RWPE2 (cell line): Measurements from ENCODE around the gene SSBP3.

Experiments
- ATAC-seq: fragments of 200-7000 bp; cut with Tn5 transposase; 3 replicates; pipeline ENCODE4 v1.9.1; 2021; ENCODE audit warnings: low read depth
- DNase-seq: peaks from one replicate; pipeline ENCODE4 v3.0.0-alpha.2; 2020; ENCODE audit warnings: low spot score
- H3K27ac ChIP-seq: fragments of 450-650 bp; 2 replicates; pipeline ENCODE4 v1.5.1; 2017; ENCODE audit warnings: mild to moderate bottlenecking; ENCODE audit not compliant: poor library complexity, severe bottlenecking
- H3K27me3 ChIP-seq: fragments of 250-450 bp; sonication (Bioruptor Pico); 2 replicates; pipeline ENCODE4 v1.5.1; 2021; ENCODE audit warnings: mild to moderate bottlenecking, moderate library complexity; ENCODE audit not compliant: insufficient read depth, poor library complexity, severe bottlenecking
- H3K36me3 ChIP-seq: fragments of 250-450 bp; sonication (Bioruptor Pico); 2 replicates; pipeline ENCODE4 v1.5.1; 2020; ENCODE audit warnings: low read depth, mild to moderate bottlenecking, moderate library complexity
- H3K4me1 ChIP-seq: fragments of 250-450 bp; sonication (Bioruptor Pico); 2 replicates; pipeline ENCODE4 v1.5.1; 2021; ENCODE audit warnings: mild to moderate bottlenecking, moderate library complexity; ENCODE audit not compliant: insufficient read depth, poor library complexity, severe bottlenecking
- H3K4me3 ChIP-seq: fragments of 250-450 bp; sonication (Bioruptor Pico); 2 replicates; pipeline ENCODE4 v1.5.1; 2021; ENCODE audit warnings: mild to moderate bottlenecking, moderate library complexity; ENCODE audit not compliant: severe bottlenecking
- H3K9me3 ChIP-seq: fragments of 250-450 bp; sonication (Bioruptor Pico); 2 replicates; pipeline ENCODE4 v1.5.1; 2021; ENCODE audit warnings: mild to moderate bottlenecking, moderate library complexity; ENCODE audit not compliant: severe bottlenecking
- TF ChIP-seq, protein P1 (sequence below): fragments of 450-650 bp; IDR thresholded peaks from one replicate; pipeline ENCODE4 v1.5.1; 2017; ENCODE audit warnings: mild to moderate bottlenecking, moderate library complexity; ENCODE audit not compliant: poor library complexity, severe bottlenecking

SSBP3 gene

DNA sequence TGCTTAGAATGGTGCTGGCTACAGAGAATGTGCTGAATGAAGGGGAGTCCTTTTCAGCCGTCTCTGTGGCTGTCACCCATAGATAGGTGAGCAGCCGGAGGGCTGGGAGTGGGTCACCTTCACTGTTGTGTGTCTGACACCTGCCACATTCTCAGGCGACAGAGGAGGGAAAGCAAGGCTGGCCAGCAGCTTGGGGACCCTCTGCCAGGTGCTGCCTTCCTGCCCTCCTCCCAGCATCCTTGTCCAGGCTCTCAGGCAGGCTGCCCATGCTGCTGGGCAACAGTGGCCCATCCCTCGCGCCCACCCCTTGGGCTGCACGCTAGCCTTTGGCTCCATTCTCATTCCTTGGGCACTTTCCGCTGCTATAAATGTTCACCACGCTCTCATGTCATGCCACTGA lies 228.5 kb downstream of the SSBP3 start:
- Histone ChIP-seq H3K9me3 (no peaks in the 10 kb centered on the region), H3K27ac (no peak overlapping the region), H3K27me3 (no peaks in the 10 kb centered on the region), H3K4me3 (no peak overlapping the region), H3K4me1 (no peaks in the 10 kb centered on the region), H3K36me3 (no peaks in the 10 kb centered on the region)
- DNase-seq (no peak), ATAC-seq (no peak)
- TF ChIP-seq, protein P1, sequence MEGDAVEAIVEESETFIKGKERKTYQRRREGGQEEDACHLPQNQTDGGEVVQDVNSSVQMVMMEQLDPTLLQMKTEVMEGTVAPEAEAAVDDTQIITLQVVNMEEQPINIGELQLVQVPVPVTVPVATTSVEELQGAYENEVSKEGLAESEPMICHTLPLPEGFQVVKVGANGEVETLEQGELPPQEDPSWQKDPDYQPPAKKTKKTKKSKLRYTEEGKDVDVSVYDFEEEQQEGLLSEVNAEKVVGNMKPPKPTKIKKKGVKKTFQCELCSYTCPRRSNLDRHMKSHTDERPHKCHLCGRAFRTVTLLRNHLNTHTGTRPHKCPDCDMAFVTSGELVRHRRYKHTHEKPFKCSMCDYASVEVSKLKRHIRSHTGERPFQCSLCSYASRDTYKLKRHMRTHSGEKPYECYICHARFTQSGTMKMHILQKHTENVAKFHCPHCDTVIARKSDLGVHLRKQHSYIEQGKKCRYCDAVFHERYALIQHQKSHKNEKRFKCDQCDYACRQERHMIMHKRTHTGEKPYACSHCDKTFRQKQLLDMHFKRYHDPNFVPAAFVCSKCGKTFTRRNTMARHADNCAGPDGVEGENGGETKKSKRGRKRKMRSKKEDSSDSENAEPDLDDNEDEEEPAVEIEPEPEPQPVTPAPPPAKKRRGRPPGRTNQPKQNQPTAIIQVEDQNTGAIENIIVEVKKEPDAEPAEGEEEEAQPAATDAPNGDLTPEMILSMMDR: no peak

DNA sequence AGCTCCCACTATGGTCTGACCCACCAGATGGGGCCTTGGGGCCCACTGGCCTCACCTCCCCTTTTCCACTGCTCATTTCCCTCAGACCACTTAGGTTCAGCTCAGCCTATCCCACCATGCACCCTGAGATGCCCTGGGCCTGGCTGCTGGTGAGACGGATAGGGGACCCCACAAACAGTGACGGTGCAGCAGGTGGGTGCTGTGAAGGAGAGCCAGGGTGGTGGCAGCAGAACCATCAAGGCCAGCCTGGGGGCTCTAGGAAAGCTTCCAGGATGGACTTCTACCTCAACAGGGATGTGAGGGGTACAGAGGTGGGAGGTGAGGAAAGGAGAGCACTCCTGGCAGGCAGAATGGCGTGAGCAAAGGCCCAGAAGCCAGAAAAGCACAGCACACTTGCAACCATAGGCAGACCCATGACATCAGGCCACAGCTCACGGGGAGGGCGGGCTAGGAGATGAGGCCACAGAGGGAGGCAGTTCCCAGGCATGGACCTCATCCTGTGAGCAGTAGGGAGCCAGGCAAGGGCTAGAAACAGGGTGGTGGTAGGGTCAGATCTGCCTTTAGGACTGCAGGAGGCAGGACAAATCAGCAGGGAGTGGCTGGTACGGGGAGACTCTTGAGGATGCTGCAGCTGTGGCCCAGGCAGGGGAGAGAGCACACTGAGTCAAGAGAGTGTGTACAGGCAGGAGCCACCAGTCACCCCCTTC lies 229.4 kb downstream of the SSBP3 start:
- ATAC-seq (no peak), DNase-seq (no peak)
- Histone ChIP-seq H3K27ac (no peak overlapping the region), H3K9me3 (no peaks in the 10 kb centered on the region), H3K36me3 (no peaks in the 10 kb centered on the region), H3K4me1 (no peaks in the 10 kb centered on the region), H3K27me3 (no peaks in the 10 kb centered on the region), H3K4me3 (no peak overlapping the region)
- TF ChIP-seq, protein P1: no peak
